ENCODE results near the gene ZNF529. TPM values are rescaled to one million over a fixed set of nuclear protein-coding genes. Genes with fewer than 3 reads are reported as not detected.
A peak's percentile ranks its signal among the peaks of the same experiment; 100 is the strongest.

ZNF529 gene
- total RNA-seq (2013; cell fraction: nucleolus; rRNA removed), result 53.3 and 57.2 TPM in 2 replicates
- total RNA-seq (2014; rRNA removed) (5.8 and 6.1 TPM in 2 replicates), total RNA-seq (2014; rRNA removed; fragmentation: Illumina TruSeq; extraction: Trizol) (5.3 and 5.4 TPM in 2 replicates), total RNA-seq (2021) (5.4 and 6.9 TPM in 2 replicates), polyA plus RNA-seq (2011; rRNA removed) (12.5 and 19.6 TPM in 2 replicates), polyA plus RNA-seq (2014; fragmentation: Illumina TruSeq; extraction: Trizol) (4.6 and 6.6 TPM in 2 replicates), polyA plus RNA-seq (2014; fragmentation: Nextera tagmentation; extraction: Ambion mirVana) (1 to 10 TPM; 1.8 to 2.7 TPM), polyA plus RNA-seq (2014; rRNA removed) (3.8 and 4.5 TPM in 2 replicates), polyA plus RNA-seq (2016; fragmentation: Nextera tagmentation; extraction: Ambion mirVana) (1 to 10 TPM; 2.4 TPM), polyA minus RNA-seq (2011; rRNA and poly(A)+ RNA removed) (4.5 and 18.1 TPM in 2 replicates), Bru-seq, nascent RNA (percentile 86 among the genes with signal in this experiment), BruChase-seq, experiment 1, labeled RNA remaining after a 6-hour chase (percentile 85 among the genes with signal in this experiment), BruChase-seq, experiment 2, labeled RNA remaining after a 2-hour chase (percentile 88 among the genes with signal in this experiment)
- 3.8 TPM for polyA plus RNA-seq (2011; ENCODE audit: low read depth)
- 6.1 and 6.2 TPM in 2 replicates for polyA plus RNA-seq (2011; cell fraction: cytosol; rRNA removed)
- 11.6 and 12.3 TPM in 2 replicates for polyA plus RNA-seq (2011; cell fraction: nucleus; rRNA removed)
- 6.6 and 6.8 TPM in 2 replicates for polyA plus RNA-seq (2012)
- 4.2 and 5.5 TPM in 2 replicates for polyA minus RNA-seq (2011; cell fraction: cytosol; rRNA and poly(A)+ RNA removed)
- polyA minus RNA-seq (2011; cell fraction: nucleus; rRNA and poly(A)+ RNA removed), result 3.4 and 4.7 TPM in 2 replicates
- long read RNA-seq, experiment 1, partial matches to known transcripts, result 1 of 2 reads
- long read RNA-seq, experiment 1, other reads (novel, unspliced or antisense), result 1 of 2 reads
- long read RNA-seq, experiment 2, full-length matches to known transcripts, result 3 of 9 reads
- long read RNA-seq, experiment 2, partial matches to known transcripts, result 2 of 9 reads
- long read RNA-seq, experiment 2, other reads (novel, unspliced or antisense), result 4 of 9 reads

GRCh38 chr19:36573020-36573894, at the start of gene ZNF529:
Gene ZNF529 (minus strand): TSS chr19:36573292. CDS start chr19:36572346, 946 bp downstream.
- DNase-seq (ENCODE audit: low read depth, low spot score), result peak; percentile 74
- Histone ChIP-seq H3K9ac (ENCODE audit: control insufficient read depth, insufficient read depth, low read length) (peak within 1 kb of the TSS; percentile 79), H3K27ac (ENCODE audit: control insufficient read depth, insufficient read depth) (peak within 1 kb of the TSS; percentile 87), H3K4me1 (ENCODE audit: control insufficient read depth, insufficient read depth, low read length) (no peaks in the 10 kb centered on the region), H4K20me1 (ENCODE audit: control insufficient read depth, insufficient read depth) (no peaks in the 10 kb centered on the region), H3K4me2 (ENCODE audit: control insufficient read depth, insufficient read depth) (peak within 1 kb of the TSS; percentile 67), H3K36me3 (ENCODE audit: control insufficient read depth in 2 of 2, insufficient read depth in 2 of 2, low read length in 1 of 2) (peaks cover 0 to 6% of the 10 kb centered on the region in 2 experiments; a peak in 3 of 4 replicates), H3K27me3 (replicated peaks in 1 of 2; ENCODE audit: control insufficient read depth in 2 of 2, insufficient read depth in 2 of 2, low read length in 1 of 2) (no peaks in the 10 kb centered on the region), H3K9me3 (replicated peaks; ENCODE audit: control insufficient read depth, insufficient read depth, low read length) (peaks cover 11% of the 10 kb centered on the region), H3K79me2 (ENCODE audit: control insufficient read depth, insufficient read depth, low read length) (peaks cover 22% of the 10 kb centered on the region), H3K4me3 (peak within 1 kb of the TSS; percentile 91), H2AFZ (ENCODE audit: control insufficient read depth, low read depth, low read length) (peak within 1 kb of the TSS; percentile 93)
- ChIA-PET POLR2A (interaction anchor here (0.6 to 1.4 kb wide), 5 partner anchors 44 to 795 kb away, joined by 3 to 9 read pairs (median 4); partner anchors contain the start of genes ZNF260 and ZNF345), SMC1A (ENCODE audit: uncharacterized antibody, unreplicated experiment) (interaction anchor here (0.9 to 1.8 kb wide), 5 partner anchors 29 to 277 kb away, joined by 3 to 5 read pairs (median 5); partner anchors contain the start of genes ZNF260, ZNF345, ZNF382 and ZNF850), RAD21 (ENCODE audit: unreplicated experiment) (interaction anchor here (1.0 to 1.9 kb wide), 3 partner anchors 31 to 276 kb away, joined by 3 to 13 read pairs (median 4); partner anchors contain the start of gene ZNF382), CTCF (interaction anchor here (0.9 kb wide), 1 partner anchor 32 kb away, joined by 3 read pairs; the partner anchor contains the start of gene ZNF382)
- under 1% methylated on average over 45 of the region's 66 CpGs for WGBS (ENCODE audit: insufficient coverage, insufficient replicate concordance, low lambda C conversion rate, missing lambda C conversion rate)
- peak; percentile 97 for ATAC-seq
- peak; percentile 54 for FAIRE-seq
- BruUV-seq (replicated peaks), result no TSS peak
- in situ Hi-C loops (cut with MboI) (no loop called here), intact Hi-C loops (cut with micrococcal nuclease; ENCODE audit: unreplicated experiment) (loop anchor here (1.0 kb wide), 1 partner anchor 45 kb away; the partner anchor contains the start of gene ZNF260)
- no peak for TF ChIP-seq ZNF592 (IDR thresholded peaks at IDR 0.05)
- no peak for TF ChIP-seq ZNF24 (IDR thresholded peaks at IDR 0.05)
- TF ChIP-seq ZNF622 (IDR thresholded peaks at IDR 0.05), result no peak
- TF ChIP-seq POLR2AphosphoS5 (IDR thresholded peaks at IDR 0.05; ENCODE audit: low read length), result peak; percentile 92
- TF ChIP-seq SP1 (IDR thresholded peaks at IDR 0.05; ENCODE audit: low read depth, low read length), result no peak
- peak; percentile 100 for TF ChIP-seq NR2C1 (IDR thresholded peaks at IDR 0.05)
- TF ChIP-seq ESRRA (IDR thresholded peaks at IDR 0.05; ENCODE audit: low read length), result no peak
- TF ChIP-seq TCF3 (IDR thresholded peaks at IDR 0.05; ENCODE audit: borderline replicate concordance, insufficient read depth, low read depth, low read length), result 0 out of 2 replicates have a peak, but pooled peaks have one; percentile 25
- no peak for TF ChIP-seq EP300 (IDR thresholded peaks at IDR 0.05; ENCODE audit: borderline replicate concordance in 1 of 2, control insufficient read depth in 1 of 2, low read depth in 2 of 2, low read length in 2 of 2)
- no peak for TF ChIP-seq TCF7 (IDR thresholded peaks at IDR 0.05; ENCODE audit: borderline replicate concordance)
- 0 out of 2 replicates have a peak, but pooled peaks have one; percentile 61 for TF ChIP-seq ASH2L (IDR thresholded peaks at IDR 0.05; ENCODE audit: borderline replicate concordance, low read depth)
- TF ChIP-seq HDAC6 (IDR thresholded peaks at IDR 0.05; ENCODE audit: unreplicated experiment), result no peak

Data from GM12878 (cell line).